DLD1 (cell line): ENCODE data around the gene FHAD1.

ENCODE experiments used
- in situ Hi-C: cut with HindIII; loops from 2 replicates; pipeline ENCODE4 v1.10.0; 2017; ENCODE audit warnings: low sequenced_read_pairs

The FHAD1 gene

DNA sequence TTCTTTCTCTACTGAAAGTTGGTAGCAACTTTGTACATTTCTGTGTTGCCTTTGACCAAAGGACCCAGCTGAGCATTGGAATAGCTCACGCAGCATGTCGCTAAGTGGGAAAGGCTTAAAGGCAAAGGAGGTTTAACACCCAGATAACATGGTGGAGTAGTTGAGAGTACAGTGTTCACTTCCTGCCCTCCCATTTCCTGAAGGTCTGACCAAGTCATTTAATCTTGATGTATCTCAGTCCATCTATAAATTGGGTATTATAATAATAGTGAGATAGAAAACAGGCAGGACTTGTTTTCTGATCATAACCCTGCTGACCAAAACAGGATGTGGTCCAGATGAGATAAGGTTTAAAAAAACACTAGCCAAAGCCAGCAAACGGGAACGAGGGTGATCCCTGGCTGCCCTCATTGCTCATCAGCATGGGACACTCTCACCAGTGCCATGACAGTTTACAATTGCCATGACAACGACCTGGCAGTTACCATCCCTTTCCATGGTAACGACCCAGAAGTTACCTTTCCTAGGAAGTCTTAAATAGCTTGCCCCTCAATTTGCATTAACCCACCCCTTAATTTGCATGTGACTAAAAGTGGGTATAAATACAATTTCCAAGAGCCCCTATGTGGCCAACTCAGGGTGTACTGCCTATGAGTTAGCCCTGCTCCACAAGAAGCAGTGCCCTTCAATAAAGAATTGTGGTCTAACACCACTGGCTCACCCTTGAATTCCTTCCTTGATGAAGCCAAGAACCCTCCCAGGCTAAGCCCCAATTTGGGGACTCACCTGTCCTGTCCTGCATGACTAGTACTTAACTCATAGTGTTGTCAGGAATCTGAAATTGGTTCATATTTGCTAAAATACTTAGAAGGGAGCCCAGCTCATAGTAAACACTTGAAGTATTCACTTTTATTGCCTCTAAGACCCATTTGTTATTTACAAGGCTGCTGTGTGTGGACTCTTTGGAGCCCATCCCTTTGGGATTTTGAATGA is 28.4 kb upstream of the FHAD1 start:
- in situ Hi-C loops: no loop called here

DNA sequence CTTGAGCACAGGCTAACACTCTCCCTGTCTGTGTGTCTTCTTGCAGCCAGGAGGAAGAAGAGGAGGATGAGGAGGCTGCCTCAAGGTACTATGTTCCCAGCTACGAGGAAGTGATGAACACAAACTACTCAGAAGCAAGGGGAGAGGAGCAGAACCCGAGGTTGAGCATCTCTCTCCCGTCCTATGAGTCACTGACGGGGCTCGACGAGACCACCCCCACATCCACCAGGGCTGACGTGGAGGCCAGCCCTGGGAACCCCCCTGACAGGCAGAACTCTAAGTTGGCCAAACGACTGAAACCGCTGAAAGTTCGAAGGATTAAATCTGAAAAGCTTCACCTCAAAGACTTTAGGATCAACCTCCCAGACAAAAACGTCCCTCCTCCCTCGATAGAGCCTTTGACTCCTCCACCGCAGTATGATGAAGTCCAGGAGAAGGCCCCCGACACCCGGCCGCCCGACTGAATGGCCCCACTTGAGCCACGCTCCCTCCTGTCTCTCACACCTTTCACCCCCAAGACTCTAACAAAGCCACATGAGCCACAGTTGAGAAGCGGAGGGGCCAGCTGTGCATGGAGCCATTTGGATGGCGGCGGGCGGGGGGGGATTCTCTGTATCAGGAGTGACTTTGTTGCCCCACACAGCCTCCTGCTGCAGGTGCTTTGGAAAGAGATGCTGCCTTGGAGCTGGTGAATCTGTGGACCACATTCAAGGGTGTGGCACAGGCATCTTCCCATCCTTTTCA is 27.6 kb upstream of the FHAD1 start:
- in situ Hi-C loops: no loop called here

DNA sequence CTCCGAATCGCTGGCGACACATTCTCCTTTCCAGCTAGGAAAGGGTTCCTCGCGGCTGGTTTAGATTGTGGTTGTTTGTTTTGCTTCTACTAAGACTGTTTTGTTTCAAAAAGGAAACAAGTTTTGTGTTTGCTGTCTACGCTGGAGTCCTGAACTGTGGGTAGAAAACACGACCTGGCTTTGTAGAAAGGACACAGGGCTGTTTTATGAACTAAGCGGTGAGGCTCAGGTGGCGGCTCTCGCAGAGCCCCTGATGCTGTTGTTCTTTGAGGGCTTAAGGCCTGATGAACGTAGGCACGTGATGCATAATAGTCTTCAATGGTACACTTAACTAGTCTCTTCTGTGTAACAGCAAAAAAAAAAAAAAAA is 27.0 kb upstream of the FHAD1 start:
- in situ Hi-C loops: no loop called here

DNA sequence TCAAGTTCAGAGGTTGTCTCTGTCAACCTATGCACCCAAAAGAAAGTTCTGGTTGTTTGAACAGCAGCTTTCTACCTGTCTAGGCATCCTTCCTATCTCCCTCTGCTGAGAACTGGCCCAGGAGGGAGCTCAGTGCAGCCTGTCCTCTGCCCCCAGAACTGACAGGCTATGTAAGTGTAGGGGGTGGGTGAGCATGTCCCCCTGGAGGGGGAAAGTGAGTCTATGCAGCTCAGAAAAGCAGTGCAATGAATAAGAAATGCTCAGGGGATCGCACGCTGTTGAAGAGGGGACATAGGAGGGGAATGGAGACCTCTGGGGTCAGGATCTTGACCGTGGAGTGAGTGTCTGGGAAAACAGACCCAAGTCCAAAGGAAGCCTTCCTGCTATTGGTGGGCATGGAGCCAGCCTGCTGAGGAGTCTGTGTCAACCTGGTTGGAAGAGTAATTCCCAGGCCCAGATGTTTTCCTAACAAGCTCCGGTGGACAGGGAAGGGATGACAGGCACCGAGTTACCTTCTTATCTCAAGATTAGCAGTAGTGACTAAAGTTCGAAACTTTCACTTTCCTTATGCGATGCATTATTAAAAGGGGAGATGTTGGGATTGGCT is 26.1 kb upstream of the FHAD1 start:
- in situ Hi-C loops: no loop called here

DNA sequence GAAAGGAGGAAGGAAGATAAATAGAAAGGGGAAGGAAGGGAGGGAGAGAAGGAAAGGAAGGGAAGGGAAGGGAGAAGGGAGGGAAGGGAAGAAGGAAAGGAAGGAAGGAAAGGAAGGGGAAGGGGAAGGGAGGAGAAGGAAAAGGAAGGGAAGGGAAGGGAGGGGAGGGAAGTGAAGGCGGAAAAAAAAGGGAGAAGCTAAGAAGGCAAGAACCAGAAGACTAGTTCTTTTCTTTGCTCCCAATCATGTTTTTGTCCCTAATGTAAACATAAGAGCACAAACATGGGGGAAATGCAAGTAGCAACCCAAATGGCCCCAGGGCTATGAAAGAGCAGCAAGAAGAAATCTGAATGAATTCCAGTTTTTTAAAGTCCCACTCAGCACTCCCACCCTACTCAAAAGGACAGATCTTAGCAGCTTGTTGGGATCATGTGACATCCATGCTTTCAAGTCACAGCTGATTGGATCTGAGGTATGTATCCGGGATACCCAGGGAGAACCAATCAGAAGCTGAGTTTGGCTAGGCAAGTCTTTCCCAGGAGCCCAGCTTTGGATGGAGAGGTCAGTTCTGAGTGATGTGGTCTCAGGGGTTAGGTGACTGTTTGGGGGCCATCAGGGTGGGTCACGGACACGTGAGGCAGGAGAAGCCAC is 24.2 kb upstream of the FHAD1 start:
- in situ Hi-C loops: no loop called here

DNA sequence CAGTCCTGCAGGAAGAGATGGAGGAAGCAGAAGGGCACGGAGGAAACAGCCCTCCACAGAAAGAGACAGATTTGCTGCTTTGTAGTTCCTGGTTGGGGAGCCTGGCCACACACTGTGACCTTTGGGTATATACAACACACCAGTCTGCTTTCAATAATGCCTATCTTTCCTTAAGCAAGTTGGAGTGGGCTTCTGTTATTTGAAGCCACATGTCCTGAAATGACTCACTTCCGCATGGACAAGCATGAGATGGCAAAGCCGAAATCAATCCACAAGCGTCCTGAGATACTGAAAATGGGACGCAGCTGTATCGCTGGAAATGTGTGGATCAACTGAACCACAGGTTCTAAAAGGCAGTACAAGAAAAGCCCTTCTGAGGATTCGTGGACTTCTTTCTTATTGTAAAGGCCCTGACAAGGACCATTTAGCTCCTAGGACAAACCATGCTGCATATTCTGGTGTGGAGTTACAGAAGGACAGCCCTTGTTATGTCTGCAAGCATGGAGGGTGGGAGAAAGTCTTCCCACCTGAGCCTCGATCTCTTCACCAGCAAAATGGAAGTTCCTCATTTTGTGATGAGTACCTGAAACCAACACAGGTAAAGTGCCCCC is 22.7 kb upstream of the FHAD1 start:
- in situ Hi-C loops: no loop called here

DNA sequence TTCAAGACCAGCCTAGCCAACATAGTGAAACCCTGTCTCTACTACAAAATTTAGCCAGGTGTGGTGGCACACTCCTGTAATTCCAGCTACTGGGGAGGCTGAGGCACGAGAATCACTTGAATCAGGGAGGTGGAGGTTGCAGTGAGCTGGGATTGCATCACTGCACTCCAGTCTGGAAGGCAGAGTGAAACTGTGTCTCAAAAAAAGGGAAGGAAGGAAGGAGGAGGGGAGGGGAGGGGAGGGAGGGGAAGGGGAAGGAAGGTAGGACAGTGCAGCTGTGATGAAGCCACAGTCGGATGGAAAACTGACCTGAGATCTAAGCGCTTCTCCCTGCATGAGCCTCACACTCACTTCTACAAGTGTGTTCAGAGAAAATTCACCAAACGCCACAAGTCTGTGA is 22.0 kb upstream of the FHAD1 start:
- in situ Hi-C loops: no loop called here

DNA sequence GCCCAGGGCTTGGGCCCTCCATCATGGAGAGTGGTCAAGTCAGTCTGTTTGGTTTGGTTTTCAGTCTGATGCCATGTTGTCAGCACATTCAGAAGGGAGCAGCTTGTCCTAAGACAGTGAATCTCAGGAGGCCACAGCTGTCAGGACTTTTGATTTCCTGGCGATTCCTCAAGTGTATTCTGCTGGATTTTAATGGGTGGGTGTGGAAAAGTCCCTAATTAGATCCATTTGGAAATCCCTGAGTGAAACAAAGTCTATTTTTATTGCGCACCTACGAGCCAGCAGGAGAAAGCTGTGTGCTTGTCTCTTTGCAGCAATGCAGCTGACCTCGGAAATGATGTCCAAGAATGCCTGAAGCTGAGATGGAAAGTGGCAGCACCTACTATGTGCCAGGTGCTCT is 21.6 kb upstream of the FHAD1 start:
- in situ Hi-C loops: no loop called here

DNA sequence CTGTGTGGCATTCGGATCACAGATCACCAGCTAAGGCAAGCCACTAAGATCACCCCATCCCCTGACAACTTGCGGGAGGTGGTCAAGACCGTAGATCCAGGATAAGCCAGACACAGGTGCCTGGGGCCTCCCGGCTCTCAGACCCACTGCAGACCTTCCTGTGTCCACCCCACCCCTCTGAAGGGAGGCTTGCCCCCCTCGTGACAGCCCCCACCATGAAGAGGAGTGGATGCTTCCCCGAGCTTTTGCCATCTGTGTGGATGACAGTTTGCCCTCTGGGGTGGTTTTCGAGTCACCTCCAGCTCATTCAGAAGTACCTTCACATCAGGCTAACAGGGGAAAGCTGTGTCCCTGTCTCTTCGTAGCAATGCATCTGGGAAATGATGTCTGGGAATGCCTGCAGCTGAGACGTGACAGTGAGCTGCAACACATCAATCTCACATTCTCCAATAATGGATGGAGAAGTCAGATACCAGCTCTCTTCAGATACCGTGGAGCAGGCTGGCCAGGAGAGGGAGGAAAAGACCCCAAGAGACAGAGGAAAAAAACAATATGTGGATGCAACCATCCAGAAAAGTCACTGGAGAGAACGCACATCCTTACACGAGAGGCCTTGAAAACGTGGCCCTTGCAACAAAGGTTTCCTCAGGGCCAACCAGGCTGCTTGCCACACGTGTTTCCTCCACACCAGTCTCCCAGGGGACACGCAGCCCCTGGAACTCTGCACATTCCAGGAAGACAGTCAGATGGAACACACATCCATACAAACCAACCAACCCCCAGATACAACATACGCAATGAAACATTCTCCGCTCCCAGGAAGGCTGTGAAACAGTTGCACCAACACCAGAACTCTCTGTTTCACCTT is 20.4 kb upstream of the FHAD1 start:
- in situ Hi-C loops: no loop called here

DNA sequence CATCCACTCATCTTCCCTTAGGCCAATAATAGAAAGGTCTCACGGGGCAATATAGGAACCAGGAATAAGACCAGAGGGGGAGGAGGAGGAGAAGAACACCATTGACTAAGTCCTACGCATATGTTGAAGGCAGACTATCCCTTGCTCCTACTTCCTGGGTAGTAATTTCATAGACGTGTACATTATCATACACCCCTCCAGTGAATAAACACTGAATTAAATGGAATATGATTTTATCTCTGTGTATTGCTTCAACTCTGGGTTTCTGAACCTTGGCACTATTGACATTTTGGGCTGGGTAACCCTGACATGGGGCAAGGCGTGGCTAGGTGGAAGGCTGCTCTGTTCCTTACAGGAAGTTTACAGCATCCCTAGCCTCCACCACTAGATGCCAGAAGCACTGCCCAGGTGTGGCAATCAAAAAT is 17.3 kb upstream of the FHAD1 start:
- in situ Hi-C loops: loop anchor here (10.0 kb wide), 1 partner anchor 95 kb away; no protein-coding TSS in a partner anchor

DNA sequence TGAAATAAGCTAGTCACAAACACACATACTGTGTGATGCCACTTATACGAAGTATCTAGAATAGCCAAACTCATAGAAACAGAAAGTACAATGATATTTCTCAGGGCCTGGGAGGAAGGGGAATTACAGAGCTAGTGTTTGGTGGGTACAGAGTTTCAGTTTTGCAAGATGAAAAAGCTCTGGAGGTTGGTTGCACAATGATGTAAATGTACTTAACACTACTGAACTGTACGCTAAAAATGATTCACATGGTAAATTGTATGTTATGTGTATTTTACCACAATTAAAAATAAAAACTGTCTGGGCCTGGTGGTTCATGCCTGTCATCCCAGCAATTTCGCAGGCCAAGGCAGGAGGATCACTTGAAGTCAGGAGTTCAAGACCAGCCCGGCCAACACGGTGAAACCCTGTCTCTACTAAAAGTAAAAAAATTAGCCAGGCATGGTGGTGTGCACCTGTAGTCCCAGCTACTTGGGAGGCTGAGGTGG is 15.3 kb upstream of the FHAD1 start:
- in situ Hi-C loops: loop anchor here (10.0 kb wide), 1 partner anchor 97 kb away; no protein-coding TSS in a partner anchor

DNA sequence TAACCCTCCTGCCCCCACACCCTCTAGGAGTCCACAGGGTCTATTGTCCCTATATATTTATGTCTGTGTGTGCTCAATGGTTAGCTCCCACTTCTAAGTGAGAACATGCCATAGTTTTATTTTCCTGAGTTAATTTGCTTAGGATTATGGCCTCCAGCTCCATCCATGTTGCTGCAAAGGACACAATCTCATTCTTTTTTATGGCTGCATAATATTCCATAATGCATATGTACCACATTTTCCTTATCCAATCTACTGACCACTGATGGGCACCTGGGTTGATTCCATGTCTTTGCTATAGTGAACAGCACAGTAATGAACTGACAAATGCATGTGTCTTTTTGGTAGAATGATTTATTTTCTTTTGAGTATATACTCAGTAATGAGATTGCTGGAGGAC is 13.3 kb upstream of the FHAD1 start:
- in situ Hi-C loops: loop anchor here (10.0 kb wide), 1 partner anchor 99 kb away; no protein-coding TSS in a partner anchor

DNA sequence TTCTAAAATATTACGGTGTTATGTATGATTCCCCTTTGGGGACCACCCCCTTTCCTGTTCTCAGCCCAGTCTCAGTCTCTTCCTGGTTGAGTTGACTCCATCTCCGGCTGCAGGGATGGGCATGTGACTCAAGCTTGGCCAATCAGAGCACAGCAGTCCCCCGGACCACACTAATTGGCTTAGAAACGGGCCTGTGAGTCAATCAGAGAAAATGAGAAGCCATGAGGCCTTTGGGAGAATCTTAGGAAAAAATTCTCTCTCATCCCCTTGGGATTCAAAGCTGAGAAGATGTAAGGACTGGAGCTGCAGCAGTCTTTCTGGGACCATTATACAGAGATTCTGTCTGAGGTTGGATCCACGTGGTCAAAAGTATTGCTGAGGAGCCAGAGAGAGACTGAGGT is 10.7 kb upstream of the FHAD1 start:
- in situ Hi-C loops: loop anchor here (10.0 kb wide), 1 partner anchor 102 kb away; no protein-coding TSS in a partner anchor

DNA sequence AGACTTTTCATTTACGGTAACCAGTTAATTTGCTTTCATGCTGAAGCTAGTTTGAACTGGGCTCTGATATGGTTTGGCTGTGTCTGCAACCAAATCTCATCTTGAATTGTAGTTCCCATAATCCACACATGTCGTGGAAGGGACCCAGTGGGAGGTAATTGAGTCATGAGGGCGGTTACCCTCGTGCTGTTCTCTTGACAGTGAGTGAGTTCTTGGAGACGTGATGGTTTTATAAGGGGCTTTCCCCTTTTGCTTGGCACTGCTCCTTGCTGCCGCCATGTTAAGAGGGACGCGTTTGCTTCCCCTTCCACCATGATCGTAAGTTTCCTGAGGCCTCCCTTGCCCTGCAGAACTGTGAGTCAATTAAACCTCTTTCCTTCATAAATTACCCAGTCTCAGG is 10.3 kb upstream of the FHAD1 start:
- in situ Hi-C loops: loop anchor here (10.0 kb wide), 1 partner anchor 102 kb away; no protein-coding TSS in a partner anchor

DNA sequence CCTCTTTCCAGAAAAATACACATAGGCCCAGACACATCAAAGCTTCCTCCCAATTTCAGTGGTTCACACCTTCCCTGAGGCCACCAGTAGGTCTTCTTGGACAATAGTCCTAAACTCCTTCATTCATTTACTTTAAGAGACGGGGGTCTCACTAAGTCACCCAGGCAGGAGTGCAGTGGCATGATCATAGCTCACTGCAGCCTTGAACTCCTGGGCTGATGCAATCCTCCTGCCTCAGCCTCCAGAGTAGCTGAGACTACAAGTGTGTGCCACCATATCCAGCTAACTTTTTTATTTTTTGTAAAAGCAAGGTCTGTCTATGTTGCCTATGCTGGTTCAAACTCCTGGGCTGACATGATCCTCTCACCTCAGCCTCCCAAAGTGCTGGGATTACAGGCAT is 8.2 kb upstream of the FHAD1 start:
- in situ Hi-C loops: loop anchor here (10.0 kb wide), 1 partner anchor 104 kb away; no protein-coding TSS in a partner anchor

DNA sequence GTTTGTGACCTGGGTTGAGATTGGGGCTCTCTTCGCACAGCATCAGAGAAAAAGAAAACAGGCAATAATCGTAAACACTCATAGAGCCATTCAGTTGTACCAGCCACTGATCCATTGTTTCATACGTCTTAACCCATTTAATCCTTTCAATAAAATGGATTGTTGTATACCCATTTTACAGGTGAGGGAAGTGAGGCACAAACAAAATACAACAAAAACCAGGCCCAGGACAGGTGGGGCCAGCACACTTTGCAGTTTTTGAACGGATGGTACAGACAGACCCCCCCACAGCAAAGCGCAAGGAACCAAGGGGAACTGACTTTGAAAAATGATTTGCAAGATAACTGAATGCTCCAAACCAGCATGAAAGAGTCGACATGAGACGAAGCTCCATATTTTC is 4.3 kb upstream of the FHAD1 start:
- in situ Hi-C loops: no loop called here

DNA sequence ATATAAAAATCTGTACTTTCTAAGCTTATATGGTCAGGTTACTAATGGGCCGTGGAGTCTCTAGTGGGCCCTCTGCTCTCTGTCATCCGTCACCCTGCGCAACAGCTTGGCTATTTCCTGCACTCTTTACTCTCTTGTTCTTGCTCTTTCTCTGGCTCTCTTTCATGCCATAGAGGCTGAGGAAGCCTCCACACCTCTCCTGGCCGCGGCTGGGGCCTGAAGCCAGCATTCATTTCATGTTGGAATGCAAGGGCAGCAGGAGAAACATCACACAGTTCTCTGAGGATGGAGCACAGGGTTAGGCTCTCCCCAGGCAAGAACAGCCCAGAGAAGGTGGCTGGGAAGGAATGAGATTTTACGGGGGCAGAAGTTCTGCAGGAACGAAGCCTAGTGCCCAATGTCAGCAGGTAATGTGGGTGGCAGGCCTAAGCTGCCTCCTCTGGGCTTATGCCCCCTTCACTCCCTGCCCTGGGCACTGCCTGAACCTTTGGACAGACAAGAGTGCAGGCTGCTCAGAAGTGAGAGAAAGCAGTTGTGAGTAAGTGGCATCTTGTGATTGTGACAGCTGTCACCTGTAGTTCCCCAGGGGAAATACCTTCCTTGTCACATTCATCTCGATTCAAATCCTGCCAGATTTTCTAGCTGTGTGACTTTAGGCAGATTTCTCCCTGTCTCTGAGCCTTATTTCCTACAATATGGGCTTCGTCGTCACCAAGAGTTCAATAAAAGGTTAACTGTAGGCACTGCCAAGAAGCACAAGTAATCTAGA is 3.6 kb upstream of the FHAD1 start:
- in situ Hi-C loops: no loop called here

DNA sequence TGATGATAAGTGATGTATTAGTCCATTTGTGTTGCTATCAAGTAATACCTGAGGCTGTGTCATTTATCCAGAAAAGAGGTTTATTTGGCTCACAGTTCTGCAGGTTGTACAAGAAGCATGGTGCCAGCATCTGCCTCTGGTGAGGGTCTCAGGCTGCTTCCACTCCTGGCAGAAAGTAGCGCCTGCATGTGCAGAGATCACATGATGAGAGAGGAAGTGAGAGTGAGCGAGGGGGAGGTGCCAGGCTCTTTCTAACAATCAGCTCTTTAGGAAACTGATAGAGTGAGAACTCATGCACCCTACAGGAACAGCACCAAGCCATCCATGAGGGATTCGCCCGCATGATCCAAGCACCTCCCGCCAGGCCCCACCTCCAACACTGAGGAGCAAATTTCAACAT is 2.2 kb upstream of the FHAD1 start:
- in situ Hi-C loops: no loop called here
